ENCODE results near the gene SDC3.
"Not testable (repeated sequence)": the region's sequence is repeated elsewhere in the genome, so short reads cannot be mapped to it uniquely, and the experiment has no call there.

Gene SDC3

GRCh38 chr1:30950700-30951099, 42.1 kb upstream of the SDC3 start:
- H3K4me3 ChIP-seq (ENCODE audit: low read depth, low read length): no peak overlapping the region
- H3K36me3 ChIP-seq: peaks cover 49% of the 10 kb centered on the region
- H3K27me3 ChIP-seq: no peaks in the 10 kb centered on the region
- H3K9me3 ChIP-seq: no peaks in the 10 kb centered on the region
- no peak for DNase-seq
- H3K4me1 ChIP-seq: no peaks in the 10 kb centered on the region
- TF ChIP-seq CTCF (IDR thresholded peaks at IDR 0.05; ENCODE audit: low read depth, low read length): no peak

- H3K4me1 ChIP-seq: no peaks in the 10 kb centered on the region
- no peak for TF ChIP-seq CTCF (IDR thresholded peaks at IDR 0.05; ENCODE audit: low read depth, low read length)
- DNase-seq: no peak
- peaks cover 49% of the 10 kb centered on the region for H3K36me3 ChIP-seq
- no peaks in the 10 kb centered on the region for H3K9me3 ChIP-seq
- no peak overlapping the region for H3K4me3 ChIP-seq (ENCODE audit: low read depth, low read length)
- H3K27me3 ChIP-seq: no peaks in the 10 kb centered on the region
Observed at GRCh38 chr1:30950053-30950452, 41.5 kb upstream of the SDC3 start.

- not testable (repeated sequence) for H3K4me3 ChIP-seq (ENCODE audit: low read depth, low read length); H3K27me3 ChIP-seq; H3K9me3 ChIP-seq; H3K4me1 ChIP-seq; DNase-seq
- H3K36me3 ChIP-seq: peaks cover 47% of the 10 kb centered on the region
Observed at GRCh38 chr1:30949487-30949838, 40.9 kb upstream of the SDC3 start.

- not testable (repeated sequence) for H3K4me1 ChIP-seq, DNase-seq
- peaks cover 42% of the 10 kb centered on the region for H3K36me3 ChIP-seq
Observed at GRCh38 chr1:30948813-30949486, 40.4 kb upstream of the SDC3 start.

GRCh38 chr1:30948278-30948677, 39.7 kb upstream of the SDC3 start:
- no peak for TF ChIP-seq CTCF (IDR thresholded peaks at IDR 0.05; ENCODE audit: low read depth, low read length)
- Histone ChIP-seq H3K4me1 (no peaks in the 10 kb centered on the region), H3K4me3 (ENCODE audit: low read depth, low read length) (no peak overlapping the region), H3K9me3 (no peaks in the 10 kb centered on the region), H3K36me3 (peaks cover 37% of the 10 kb centered on the region), H3K27me3 (no peaks in the 10 kb centered on the region)
- no peak for DNase-seq

More at GRCh38 chr1:30948813-30949486, 40.4 kb upstream of the SDC3 start:
- not testable (repeated sequence) for H3K4me3 ChIP-seq (ENCODE audit: low read depth, low read length); H3K9me3 ChIP-seq; H3K27me3 ChIP-seq

GRCh38 chr1:30947212-30947611, 38.7 kb upstream of the SDC3 start:
- no peaks in the 10 kb centered on the region for H3K4me1 ChIP-seq
- H3K9me3 ChIP-seq: no peaks in the 10 kb centered on the region
- no peak for TF ChIP-seq CTCF (IDR thresholded peaks at IDR 0.05; ENCODE audit: low read depth, low read length)
- H3K4me3 ChIP-seq (ENCODE audit: low read depth, low read length): no peak overlapping the region
- H3K27me3 ChIP-seq: no peaks in the 10 kb centered on the region
- H3K36me3 ChIP-seq: peaks cover 36% of the 10 kb centered on the region
- no peak for DNase-seq

- DNase-seq: no peak
- no peak overlapping the region for H3K4me3 ChIP-seq (ENCODE audit: low read depth, low read length)
- no peaks in the 10 kb centered on the region for H3K4me1 ChIP-seq
- no peaks in the 10 kb centered on the region for H3K27me3 ChIP-seq
- H3K9me3 ChIP-seq: no peaks in the 10 kb centered on the region
- peaks cover 33% of the 10 kb centered on the region for H3K36me3 ChIP-seq
- TF ChIP-seq CTCF (IDR thresholded peaks at IDR 0.05; ENCODE audit: low read depth, low read length): no peak
Observed at GRCh38 chr1:30942326-30942963, 33.9 kb upstream of the SDC3 start.
